22Rv1 (cell line): ENCODE results near the gene SLC2A4.

Experiments
- ZFX ChIP-seq: fragments of 450-650 bp; IDR thresholded peaks from 2 replicates; pipeline ENCODE4 v1.6.1; 2017; ENCODE audit warnings: antibody characterized with exemption, borderline replicate concordance
- TF ChIP-seq, protein P1 (sequence below): fragments of 450-650 bp; IDR thresholded peaks from 2 replicates; pipeline ENCODE4 v1.5.1; 2017; ENCODE audit warnings: mild to moderate bottlenecking

DNA sequence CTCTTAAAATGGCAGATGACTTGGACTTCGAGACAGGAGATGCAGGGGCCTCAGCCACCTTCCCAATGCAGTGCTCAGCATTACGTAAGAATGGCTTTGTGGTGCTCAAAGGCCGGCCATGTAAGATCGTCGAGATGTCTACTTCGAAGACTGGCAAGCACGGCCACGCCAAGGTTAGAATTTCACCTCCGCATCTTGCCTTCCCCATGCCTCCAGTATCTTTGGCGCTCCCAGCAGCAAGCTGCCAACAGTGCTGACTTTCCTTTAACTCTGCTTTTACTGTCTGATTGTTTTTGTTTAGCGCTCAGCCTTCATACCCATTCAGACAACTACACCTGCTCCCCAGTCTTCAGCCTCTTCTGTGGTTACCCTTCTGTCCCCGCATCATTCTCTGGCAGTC lies 28.1 kb downstream of the SLC2A4 start:
- TF ChIP-seq, protein P1, sequence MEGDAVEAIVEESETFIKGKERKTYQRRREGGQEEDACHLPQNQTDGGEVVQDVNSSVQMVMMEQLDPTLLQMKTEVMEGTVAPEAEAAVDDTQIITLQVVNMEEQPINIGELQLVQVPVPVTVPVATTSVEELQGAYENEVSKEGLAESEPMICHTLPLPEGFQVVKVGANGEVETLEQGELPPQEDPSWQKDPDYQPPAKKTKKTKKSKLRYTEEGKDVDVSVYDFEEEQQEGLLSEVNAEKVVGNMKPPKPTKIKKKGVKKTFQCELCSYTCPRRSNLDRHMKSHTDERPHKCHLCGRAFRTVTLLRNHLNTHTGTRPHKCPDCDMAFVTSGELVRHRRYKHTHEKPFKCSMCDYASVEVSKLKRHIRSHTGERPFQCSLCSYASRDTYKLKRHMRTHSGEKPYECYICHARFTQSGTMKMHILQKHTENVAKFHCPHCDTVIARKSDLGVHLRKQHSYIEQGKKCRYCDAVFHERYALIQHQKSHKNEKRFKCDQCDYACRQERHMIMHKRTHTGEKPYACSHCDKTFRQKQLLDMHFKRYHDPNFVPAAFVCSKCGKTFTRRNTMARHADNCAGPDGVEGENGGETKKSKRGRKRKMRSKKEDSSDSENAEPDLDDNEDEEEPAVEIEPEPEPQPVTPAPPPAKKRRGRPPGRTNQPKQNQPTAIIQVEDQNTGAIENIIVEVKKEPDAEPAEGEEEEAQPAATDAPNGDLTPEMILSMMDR: no peak
- TF ChIP-seq ZFX: no peak
